PFSK-1 (cell line): ENCODE results near the gene FBXL19.

Experiments
- POLR2AphosphoS5 ChIP-seq: IDR thresholded peaks from 2 replicates; pipeline ENCODE4 v1.6.1; 2012; ENCODE audit warnings: low read depth, mild to moderate bottlenecking, control low read depth, low read length, moderate library complexity
- SIN3A ChIP-seq: IDR thresholded peaks from 2 replicates; pipeline ENCODE4 v1.6.1; 2012; ENCODE audit warnings: mild to moderate bottlenecking, low read length, moderate library complexity, borderline replicate concordance; ENCODE audit not compliant: insufficient read depth
- TAF1 ChIP-seq: IDR thresholded peaks from 2 replicates; pipeline ENCODE4 v1.6.1; 2012; ENCODE audit warnings: low read length, control low read depth, borderline replicate concordance; ENCODE audit not compliant: insufficient read depth

DNA sequence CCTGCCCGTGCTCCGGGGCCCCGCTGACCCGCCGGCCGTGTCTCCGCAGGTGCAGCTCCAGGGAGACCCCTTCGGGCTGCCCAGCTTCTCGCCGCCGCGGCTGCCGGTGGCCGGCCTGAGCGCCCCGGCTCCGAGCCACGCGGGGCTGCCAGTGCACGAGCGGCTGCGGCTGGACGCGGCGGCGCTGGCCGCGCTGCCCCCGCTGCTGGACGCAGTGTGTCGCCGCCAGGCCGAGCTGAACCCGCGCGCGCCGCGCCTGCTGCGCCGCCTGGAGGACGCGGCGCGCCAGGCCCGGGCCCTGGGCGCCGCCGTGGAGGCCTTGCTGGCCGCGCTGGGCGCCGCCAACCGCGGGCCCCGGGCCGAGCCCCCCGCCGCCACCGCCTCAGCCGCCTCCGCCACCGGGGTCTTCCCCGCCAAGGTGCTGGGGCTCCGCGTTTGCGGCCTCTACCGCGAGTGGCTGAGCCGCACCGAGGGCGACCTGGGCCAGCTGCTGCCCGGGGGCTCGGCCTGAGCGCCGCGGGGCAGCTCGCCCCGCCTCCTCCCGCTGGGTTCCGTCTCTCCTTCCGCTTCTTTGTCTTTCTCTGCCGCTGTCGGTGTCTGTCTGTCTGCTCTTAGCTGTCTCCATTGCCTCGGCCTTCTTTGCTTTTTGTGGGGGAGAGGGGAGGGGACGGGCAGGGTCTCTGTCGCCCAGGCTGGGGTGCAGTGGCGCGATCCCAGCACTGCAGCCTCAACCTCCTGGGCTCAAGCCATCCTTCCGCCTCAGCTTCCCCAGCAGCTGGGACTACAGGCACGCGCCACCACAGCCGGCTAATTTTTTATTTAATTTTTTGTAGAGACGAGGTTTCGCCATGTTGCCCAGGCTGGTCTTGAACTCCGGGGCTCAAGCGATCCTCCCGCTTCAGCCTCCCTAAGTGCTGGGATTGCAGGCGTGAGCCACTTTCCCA is 21.1 kb upstream of the FBXL19 start:
- no peak for TF ChIP-seq SIN3A
- no peak for TF ChIP-seq POLR2AphosphoS5
- TF ChIP-seq TAF1: no peak
